Adrenal gland (tissue), 5 donors: ENCODE measurements around the gene PDXP.

Experiments used
- CTCF ChIP-seq, 6 experiments: fragments of 450-650 bp in 4 of 6; fragments of 200-600 bp in 2 of 6; sonication (generic) in 1 of 6; IDR thresholded peaks; 1 replicate in 5 of 6; 2 replicates in 1 of 6; pipeline versions ENCODE4 v1.5.1 to v1.8.0; 2016 to 2021; ENCODE audit warnings: antibody characterized with exemption in 6 of 6, mild to moderate bottlenecking in 2 of 6, moderate library complexity in 1 of 6
- POLR2A ChIP-seq, 2 donors: fragments of 450-650 bp; IDR thresholded peaks; one replicate each; pipeline ENCODE4 v1.6.1; 2017; ENCODE audit warnings: antibody characterized with exemption in 2 of 2, mild to moderate bottlenecking in 2 of 2, moderate library complexity in 1 of 2
- donor health status: DM: no; HTN: no; CAD: no.

DNA sequence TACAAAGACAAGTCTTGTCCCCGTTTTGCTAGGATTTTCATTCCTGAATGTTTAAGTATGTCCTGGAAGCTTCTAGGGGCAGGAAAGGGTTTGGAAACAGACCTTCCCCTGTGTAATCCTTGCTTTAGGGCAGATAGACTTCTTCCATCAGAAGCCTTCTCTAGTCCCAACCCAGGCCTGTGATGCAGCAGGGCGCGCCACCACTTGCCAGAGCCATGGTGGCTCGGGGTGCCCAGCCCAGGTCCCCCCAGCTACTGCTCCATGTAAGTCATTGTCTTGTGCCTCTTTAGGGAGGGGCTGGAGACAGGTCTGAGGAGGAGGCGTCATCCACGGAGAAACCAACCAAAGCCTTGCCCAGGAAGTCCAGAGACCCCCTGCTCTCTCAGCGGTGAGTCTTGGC is 31.9 kb downstream of the PDXP start:
- no peak for TF ChIP-seq CTCF (IDR thresholded peaks at IDR 0.05)
- TF ChIP-seq POLR2A (IDR thresholded peaks at IDR 0.05), result no peak
